Head of caudate nucleus (tissue), 42 donors: ENCODE results near the gene PXDC1.
A peak's percentile ranks its signal among the peaks of the same experiment; 100 is the strongest.

Experiments
- DNase-seq, 42 donors: peaks; one replicate each; pipeline versions ENCODE4 v3.0.0 to v3.0.0-alpha.2; 2020 to 2021; ENCODE audit warnings: mixed read lengths in 7 of 42
- intact Hi-C: fragments of 100-400 bp; cut with DNase I; formaldehyde crosslinking; loops from one replicate; pipeline ENCODE4 v1.15.0; 2022

PXDC1 gene

GRCh38 chr6:3751730-3752530, 417 bp upstream of the PXDC1 start:
- DNase-seq = peak; percentile 48 to 92 (median 76)
- intact Hi-C loops = loop anchor here (10.0 kb wide), 1 partner anchor 73 kb away; no protein-coding TSS in a partner anchor

DNA sequence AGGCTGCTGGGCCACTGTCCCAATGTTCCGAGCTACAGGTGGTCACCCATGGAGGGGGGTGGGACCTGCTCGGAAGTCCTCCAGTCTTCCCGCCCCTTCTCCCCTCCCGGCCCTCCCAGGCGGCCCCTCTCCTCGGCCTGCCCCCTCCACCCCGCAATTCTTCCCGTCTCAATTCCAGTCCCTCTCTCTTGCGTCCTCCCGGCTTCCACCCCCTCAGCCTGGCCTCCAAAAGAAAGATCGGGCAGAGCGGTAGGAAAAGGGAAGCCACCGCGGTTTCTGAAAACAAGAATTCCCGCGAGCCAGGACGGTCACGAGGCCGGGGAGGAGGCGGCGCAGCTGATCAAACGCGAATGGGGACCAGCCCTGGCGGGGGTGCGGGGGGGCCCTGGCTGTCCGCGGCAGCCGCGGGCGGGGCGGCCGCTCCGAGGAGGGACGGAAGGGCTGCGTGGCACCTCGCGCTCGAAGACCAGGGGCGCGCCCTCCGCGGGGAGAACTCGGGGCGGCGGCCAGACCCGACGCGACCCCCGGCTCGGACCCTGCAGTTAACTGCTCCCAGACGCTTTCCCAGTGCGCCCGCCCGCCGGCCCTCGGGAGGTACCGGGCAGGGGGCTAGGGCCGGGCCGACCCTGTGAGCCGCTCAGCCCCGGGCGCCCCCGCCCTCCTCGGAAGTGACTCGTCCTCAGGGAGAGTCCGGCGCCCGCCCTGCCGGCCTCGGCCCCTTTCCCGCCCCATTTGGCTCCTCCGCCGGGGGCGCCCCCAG, 1.0 kb downstream of the PXDC1 start:
- DNase-seq = peak; percentile 68 to 92 (median 82)
- intact Hi-C loops = loop anchor here (10.0 kb wide), 1 partner anchor 74 kb away; no protein-coding TSS in a partner anchor

DNA sequence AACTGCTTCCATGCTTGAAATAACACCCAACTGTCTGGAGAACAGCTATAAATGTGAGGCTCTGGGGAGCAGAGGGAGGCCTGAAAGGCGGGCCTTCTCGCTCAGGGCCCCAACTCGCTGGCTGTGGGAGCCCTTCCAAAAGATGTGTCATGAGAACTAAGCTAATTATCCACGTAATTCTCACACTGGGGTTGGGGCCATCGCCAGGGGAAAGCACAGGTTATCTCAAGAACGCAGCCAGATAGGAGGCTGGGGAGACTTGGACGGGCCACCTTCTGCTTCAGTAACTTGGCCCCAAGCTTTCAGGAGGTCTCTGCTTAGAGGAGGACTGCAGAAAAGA, 1.6 kb downstream of the PXDC1 start:
- intact Hi-C loops = loop anchor here (10.0 kb wide), 2 partner anchors 75 to 405 kb away; no protein-coding TSS in a partner anchor
- DNase-seq = peak in 6 of 42 donors; percentile 15 to 66 (median 52)

DNA sequence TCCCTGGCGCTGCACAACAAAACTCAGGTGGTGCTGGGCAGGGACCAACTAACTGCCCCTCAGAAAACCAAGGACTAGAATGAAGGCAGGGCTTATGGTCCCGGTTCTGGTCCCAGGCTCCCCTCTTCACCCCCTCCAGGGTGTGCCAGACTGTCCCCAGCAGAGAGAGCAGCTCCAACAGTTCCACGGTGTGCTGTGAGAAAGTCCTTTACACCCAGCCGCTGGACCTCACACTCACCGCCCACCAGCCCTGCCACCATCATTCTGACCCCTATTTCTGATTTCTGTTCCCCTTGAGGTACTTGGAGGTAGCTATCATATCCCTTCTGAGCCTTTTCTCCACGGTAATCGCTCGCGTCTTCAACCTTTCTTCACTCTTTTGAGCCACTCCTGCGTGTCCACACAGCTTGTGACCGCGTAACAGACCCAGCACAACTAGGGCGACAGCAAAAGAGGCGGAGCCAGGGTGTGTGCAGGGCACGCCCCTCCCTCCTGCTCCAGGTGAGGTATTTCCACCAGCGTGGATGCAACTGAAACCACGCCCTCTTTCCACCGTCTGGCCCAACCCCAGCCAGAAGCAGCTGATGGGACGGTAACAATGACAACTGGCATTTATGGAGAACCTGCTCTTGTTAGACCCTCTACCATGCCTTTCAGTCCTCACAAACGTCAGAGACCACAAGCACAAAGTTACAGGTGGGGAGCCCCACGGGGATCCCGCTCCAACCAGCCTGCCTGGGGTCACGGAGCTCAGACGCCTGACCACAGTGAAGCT, 2.3 kb downstream of the PXDC1 start:
- DNase-seq = peak in 5 of 42 donors; percentile 3 to 41 (median 26)
- intact Hi-C loops = loop anchor here (10.0 kb wide), 1 partner anchor 406 kb away; no protein-coding TSS in a partner anchor

DNA sequence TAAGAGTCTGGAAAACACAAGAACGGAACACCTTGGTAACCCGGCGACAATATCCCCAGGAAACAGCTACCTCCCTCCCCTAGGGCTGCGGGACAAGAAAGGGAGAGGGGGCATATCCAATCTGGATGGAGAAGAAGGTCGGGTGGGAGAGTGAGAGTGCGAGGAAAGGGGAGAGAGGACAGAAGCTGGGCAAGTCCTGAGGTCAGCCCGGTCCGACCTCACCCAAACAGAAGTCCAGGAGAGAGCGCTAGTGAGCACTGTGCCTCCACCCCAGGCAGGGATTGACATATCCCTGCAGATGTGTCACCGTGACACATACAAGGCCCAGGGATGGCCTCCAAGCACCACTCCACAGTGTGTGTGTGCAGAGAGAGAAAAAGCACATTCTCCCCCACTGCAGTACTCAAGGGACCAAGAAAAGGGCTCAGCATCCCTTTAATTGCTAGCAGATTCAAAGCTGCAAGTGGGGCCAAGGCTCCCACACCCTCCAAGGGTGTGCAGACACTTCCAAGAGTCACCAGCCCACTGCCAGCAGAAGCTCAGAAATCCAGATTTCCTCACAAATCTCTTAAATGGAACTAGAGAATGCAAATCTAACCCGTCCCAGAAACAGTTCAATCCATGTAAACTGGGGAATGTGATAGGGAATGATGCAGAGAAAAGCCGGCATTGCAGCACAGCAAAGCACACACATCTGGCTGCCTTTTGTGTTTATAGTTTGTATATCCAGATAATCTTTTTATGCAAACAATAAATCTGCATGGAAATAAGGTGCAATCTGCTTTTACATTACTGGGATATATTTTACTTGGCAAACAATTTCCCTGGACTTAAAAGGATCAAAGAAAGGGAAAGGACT, 3.1 kb downstream of the PXDC1 start:
- peak in 38 of 42 donors; percentile 29 to 85 (median 64) for DNase-seq
- intact Hi-C loops = loop anchor here (10.0 kb wide), 1 partner anchor 406 kb away; no protein-coding TSS in a partner anchor

DNA sequence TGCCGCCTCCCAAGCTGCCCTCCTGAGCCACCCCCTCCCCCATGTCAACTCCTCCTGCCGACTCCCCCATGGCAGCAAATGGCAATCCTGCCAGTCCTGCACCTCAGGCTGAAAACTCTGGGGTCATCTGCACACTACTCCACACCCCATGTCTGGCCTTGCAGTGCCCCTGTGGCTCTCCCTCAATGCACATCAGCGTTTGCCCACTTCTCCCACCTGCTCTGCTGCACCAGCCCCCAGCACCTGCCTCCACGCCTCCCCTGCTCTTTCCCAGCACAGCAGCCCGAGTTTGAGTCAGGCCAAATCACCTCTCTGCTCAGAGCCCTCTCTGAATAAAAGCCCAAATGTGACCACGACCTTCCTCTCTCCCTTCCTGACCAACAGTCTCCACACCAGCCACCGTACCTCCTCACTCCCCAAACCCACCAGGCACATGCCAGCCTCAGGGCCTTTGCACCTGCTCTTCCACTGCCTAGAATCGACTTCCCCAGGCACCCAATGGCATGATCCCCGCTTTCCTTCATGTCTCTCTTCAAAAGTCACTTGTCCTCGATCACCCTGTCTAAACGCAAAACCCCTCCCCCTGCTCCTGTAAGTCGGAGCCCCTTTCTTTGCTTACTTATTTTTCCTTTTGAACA, 4.3 kb downstream of the PXDC1 start:
- intact Hi-C loops = loop anchor here (2.0 to 10.0 kb wide), 2 partner anchors 102 to 408 kb away; partner anchors contain the start of gene FAM50B
- peak in 6 of 42 donors; percentile 6 to 36 (median 11) for DNase-seq

GRCh38 chr6:3746696-3747095, 4.8 kb downstream of the PXDC1 start:
- DNase-seq = peak in 4 of 42 donors; percentile 8 to 24 (median 17)
- intact Hi-C loops = loop anchor here (2.0 to 10.0 kb wide), 2 partner anchors 102 to 408 kb away; partner anchors contain the start of gene FAM50B

GRCh38 chr6:3746119-3746691, 5.3 kb downstream of the PXDC1 start:
- DNase-seq = peak in 4 of 42 donors; percentile 2 to 33 (median 14)
- intact Hi-C loops = loop anchor here (2.0 to 10.0 kb wide), 2 partner anchors 103 to 409 kb away; partner anchors contain the start of gene FAM50B

- peak in 1 of 42 donors; percentile 2 for DNase-seq
- intact Hi-C loops = loop anchor here (2.0 to 10.0 kb wide), 2 partner anchors 103 to 409 kb away; partner anchors contain the start of gene FAM50B
Measured at GRCh38 chr6:3745566-3746118, 5.9 kb downstream of the PXDC1 start.

DNA sequence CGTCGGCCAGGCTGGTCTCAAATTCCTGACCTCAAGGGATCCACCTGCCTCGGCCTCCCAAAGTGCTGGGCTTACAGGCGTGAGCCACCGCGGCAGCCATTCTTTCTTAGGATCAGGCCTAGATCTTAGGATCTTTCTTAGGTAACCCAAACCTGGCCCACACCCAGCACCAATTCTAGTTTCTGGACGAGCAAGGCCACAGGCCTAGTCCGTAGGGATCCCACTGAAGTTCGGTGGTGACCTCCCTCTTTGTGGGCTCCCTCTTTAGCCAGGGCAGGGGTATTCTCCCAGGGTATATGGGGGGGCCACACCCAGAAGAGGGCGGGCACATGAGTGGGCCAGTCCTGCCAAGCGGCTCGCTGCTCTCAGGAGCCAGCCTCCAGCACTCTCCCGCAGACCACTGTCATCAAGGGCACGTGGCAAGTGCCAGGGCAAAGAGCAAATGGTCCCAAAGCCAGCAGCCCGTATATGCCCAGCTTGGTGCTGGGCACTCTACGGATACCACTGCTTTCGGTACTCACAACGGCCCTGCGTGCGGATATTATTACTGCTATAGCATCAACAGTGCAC, 6.5 kb downstream of the PXDC1 start:
- no peak for DNase-seq
- intact Hi-C loops = loop anchor here (5.0 to 10.0 kb wide), 3 partner anchors 142 to 410 kb away; no protein-coding TSS in a partner anchor

DNA sequence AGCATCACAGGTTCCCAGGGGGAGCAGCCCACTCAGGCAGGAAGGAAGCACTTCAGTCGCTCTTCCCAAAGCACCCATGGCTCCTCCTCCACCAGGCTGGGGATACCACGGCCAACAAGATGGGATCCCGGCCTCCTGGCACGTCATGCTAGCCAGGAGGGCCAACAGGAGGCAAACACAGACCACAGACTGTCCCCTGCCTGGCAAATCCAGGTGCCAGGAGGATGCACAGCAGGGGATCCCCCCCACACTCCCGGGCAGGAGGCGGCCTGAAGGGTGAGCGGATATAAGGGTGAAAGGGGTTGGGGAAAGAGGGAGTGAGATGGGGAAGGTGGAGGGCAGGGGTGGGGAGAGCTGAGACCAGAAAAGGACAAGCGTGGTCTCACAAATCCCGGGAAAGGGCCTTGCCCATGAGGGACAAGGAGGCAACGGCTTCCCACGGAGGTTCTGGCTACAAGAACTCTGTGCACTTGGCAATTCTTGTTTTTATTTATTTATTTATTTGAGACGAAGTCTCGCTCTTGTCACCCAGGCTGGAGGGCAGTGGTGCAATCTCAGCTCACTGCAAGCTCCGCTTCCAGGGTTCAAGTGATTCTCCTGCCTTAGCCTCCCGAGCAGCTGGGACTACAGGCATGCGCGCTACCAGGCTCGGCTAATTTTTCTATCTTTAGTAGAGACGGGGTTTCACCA, 7.2 kb downstream of the PXDC1 start:
- DNase-seq = peak in 1 of 42 donors; percentile 25
- intact Hi-C loops = loop anchor here (5.0 to 10.0 kb wide), 3 partner anchors 143 to 410 kb away; no protein-coding TSS in a partner anchor

- DNase-seq = peak in 2 of 42 donors; percentile 29 to 41
- intact Hi-C loops = loop anchor here (5.0 to 10.0 kb wide), 3 partner anchors 144 to 411 kb away; no protein-coding TSS in a partner anchor
Measured at GRCh38 chr6:3743541-3743940, 8.0 kb downstream of the PXDC1 start.

DNA sequence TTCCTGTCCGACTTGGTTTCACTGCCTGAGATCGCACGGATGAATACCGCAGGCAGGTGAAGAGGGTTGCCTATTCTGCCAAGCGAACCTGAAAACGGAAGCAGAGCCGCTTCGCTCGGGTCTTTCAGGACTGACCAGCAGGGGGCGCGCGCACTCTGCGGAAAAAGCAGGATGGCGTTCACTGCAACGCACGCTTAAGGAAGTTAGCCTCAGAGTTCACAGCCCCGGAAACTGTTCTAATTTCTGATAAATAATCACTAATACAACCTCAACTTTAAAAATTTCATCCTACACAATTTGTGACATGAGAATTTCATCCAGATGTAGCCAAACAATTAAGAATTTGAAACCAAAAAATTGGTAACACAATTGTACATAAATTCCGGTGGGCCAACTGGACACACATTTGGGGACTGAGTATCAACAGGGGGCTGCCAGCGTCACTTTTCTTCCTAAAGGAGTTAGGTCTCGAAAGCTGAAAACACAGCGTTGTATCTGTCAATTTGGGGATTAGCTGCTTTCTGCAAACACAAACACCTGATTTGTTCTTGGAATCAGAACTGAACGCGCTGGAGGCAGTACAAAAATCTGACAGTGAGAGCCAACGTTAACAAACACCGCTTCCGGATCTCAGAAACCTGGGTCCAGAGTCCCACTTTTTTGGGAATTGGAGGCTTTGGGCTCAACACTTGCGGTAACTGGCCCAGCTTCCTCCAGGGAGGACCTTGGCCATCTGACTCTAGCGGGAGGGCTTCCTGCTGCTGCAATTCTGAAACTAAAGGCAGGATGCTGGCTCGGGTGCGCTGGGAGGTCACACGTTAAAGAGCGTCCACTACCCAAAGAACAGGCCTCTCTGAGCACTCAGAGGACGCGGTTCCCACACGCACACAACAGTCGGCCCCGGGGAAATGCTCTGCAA, 8.8 kb downstream of the PXDC1 start:
- intact Hi-C loops = loop anchor here (5.0 to 10.0 kb wide), 3 partner anchors 145 to 412 kb away; no protein-coding TSS in a partner anchor
- peak; percentile 78 to 97 (median 90) for DNase-seq

DNA sequence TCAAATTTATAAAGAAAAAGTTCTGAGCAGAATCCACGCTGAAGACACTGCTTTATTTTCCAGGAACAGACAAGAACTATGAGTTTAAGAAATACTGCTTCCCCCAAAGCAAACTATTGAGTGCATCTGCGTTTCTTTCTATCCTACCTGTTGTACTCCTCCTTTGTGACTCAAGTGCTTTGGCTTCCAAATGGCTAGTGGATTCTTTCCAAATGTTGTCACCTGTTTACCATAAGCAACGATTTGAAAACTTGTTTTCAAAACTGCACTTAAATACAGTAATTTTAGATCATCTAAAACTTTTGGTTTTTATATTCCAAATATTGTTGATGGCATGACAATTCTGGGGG, 9.5 kb downstream of the PXDC1 start:
- intact Hi-C loops = loop anchor here (5.0 to 10.0 kb wide), 3 partner anchors 145 to 413 kb away; no protein-coding TSS in a partner anchor
- no peak for DNase-seq
